Measurements from ENCODE around the gene RNF112.

DNA sequence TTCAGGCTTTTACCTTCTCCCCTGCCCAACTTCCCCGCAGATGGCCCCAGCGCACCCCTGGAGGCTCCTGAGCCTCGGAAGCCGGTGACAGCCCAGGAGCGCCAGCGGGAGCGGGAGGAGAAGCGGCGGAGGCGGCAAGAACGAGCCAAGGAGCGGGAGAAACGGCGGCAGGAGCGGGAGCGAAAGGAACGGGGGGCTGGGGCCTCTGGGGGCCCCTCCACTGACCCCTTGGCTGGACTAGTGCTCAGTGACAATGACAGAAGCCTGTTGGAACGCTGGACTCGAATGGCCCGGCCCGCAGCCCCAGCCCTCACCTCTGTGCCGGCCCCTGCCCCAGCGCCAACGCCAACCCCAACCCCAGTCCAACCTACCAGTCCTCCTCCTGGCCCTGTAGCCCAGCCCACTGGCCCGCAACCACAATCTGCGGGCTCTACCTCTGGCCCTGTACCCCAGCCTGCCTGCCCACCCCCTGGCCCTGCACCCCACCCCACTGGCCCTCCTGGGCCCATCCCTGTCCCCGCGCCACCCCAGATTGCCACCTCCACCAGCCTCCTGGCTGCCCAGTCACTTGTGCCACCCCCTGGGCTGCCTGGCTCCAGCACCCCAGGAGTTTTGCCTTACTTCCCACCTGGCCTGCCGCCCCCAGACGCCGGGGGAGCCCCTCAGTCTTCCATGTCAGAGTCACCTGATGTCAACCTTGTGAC is 29.1 kb upstream of the RNF112 start:
- TF ChIP-seq, protein P1, sequence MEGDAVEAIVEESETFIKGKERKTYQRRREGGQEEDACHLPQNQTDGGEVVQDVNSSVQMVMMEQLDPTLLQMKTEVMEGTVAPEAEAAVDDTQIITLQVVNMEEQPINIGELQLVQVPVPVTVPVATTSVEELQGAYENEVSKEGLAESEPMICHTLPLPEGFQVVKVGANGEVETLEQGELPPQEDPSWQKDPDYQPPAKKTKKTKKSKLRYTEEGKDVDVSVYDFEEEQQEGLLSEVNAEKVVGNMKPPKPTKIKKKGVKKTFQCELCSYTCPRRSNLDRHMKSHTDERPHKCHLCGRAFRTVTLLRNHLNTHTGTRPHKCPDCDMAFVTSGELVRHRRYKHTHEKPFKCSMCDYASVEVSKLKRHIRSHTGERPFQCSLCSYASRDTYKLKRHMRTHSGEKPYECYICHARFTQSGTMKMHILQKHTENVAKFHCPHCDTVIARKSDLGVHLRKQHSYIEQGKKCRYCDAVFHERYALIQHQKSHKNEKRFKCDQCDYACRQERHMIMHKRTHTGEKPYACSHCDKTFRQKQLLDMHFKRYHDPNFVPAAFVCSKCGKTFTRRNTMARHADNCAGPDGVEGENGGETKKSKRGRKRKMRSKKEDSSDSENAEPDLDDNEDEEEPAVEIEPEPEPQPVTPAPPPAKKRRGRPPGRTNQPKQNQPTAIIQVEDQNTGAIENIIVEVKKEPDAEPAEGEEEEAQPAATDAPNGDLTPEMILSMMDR (IDR thresholded peaks at IDR 0.05), result no peak
- TF ChIP-seq POLR2A (IDR thresholded peaks at IDR 0.05) (no peak), EP300 (IDR thresholded peaks at IDR 0.05) (no peak)

Data from tibial nerve (tissue), 4 donors.